ENCODE measurements around the gene ME3.

Gene ME3

GRCh38 chr11:86487671-86488070, 184.7 kb downstream of the ME3 start:
- DNase-seq (ENCODE audit: low spot score): no peak

GRCh38 chr11:86486261-86487030, 186.0 kb downstream of the ME3 start:
- no peak for DNase-seq (ENCODE audit: low spot score)

GRCh38 chr11:86484795-86485166, 187.6 kb downstream of the ME3 start:
- DNase-seq (ENCODE audit: low spot score): no peak

DNA sequence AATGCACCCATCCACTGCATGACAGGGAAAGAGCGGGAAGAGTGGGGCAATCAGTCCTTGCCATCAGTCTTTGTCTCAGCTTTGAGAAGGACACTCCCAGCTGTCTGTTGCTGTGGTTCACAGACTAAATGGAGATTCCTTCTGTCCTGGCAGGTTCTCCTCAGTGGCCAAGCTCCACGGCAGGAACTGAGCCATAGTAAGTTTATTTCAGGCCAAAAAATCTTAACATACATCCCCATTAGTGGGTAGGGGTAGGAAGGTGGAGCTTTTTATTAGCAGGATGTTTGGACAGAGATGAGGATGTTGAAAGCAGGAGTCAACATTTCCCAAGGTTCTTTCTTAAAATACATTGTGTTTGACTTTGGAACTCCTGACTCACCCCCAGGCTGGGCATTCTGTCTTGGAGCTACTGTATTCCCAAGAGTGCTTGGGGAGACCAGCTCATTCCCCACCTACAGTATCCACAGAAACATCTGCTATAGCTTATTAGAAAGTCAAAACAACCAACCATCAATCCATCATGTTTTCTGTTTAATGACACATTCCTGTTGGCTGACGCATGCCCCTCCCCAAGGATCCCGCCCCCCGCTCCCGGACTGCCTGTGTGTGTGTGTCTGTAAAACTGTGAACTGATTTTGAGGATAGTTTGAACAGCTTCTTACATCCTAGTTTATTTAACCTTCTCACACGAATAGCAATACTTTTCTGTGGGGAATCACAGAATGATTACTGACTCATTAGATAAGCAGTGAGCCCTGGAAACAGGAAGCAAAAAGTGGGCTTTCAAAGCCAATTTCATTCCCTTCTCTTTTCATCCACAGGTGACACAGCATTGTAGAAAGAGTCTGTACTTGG, 188.2 kb downstream of the ME3 start:
- no peak for DNase-seq (ENCODE audit: low spot score)

- DNase-seq (ENCODE audit: low spot score): no peak
Measured at GRCh38 chr11:86483610-86483939, 188.8 kb downstream of the ME3 start.

GRCh38 chr11:86482692-86483091, 189.7 kb downstream of the ME3 start:
- DNase-seq (ENCODE audit: low spot score): no peak

GRCh38 chr11:86481399-86481798, 191.0 kb downstream of the ME3 start:
- no peak for DNase-seq (ENCODE audit: low spot score)

DNA sequence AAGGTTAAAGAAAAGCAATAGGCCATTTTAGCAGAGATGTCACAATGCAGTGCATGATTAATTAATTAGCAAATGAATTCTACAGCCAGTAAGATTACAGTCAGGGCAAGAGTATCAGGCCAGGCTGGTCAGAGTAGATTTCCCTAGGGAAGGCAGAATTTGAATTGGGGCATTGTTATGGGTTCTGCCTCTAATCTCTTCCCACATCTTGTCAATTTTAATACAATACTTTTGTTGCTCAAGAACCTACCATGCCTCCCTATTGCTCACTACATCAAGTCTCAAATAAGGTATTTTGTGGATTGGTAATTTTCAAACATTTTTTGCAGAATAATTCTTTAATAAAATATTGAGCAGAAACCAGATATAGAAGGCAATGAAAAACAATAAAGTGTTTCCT, 194.1 kb downstream of the ME3 start:
- no peak for DNase-seq (ENCODE audit: low spot score)

DNA sequence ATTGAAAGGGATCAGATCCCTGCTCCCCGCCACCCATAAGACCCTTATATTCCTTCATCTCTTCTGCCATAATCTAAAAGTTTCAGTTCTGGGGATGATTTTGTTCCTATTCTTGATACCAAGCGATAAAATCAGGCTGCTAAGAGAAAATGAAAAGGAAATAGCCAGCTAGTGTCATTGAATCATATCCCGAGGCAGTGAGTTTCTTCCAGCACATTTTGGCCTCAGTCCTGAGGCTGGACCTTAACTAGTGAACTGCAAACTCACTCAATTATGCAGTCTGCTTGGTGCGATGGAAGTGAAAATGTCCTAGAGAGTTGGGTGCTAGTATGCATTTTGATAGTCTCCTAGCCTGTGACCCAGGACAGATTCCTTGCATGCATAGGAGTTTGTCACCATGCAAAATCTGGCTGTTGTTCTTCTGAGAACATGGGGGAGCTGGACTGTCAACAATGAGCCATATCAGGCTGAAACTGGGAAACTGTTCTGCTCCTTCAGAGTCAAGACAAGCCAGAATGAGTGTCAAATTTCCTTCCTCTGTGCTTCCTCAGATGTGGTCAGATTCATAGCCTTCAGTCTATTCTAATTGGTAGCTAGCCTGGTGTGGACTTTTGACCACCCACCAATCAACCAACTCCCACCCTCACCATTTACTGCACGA, 194.8 kb downstream of the ME3 start:
- DNase-seq (ENCODE audit: low spot score): no peak

GRCh38 chr11:86476109-86476861, 196.1 kb downstream of the ME3 start:
- no peak for DNase-seq (ENCODE audit: low spot score)

- no peak for DNase-seq (ENCODE audit: low spot score)
Measured at GRCh38 chr11:86475027-86475426, 197.4 kb downstream of the ME3 start.

DNA sequence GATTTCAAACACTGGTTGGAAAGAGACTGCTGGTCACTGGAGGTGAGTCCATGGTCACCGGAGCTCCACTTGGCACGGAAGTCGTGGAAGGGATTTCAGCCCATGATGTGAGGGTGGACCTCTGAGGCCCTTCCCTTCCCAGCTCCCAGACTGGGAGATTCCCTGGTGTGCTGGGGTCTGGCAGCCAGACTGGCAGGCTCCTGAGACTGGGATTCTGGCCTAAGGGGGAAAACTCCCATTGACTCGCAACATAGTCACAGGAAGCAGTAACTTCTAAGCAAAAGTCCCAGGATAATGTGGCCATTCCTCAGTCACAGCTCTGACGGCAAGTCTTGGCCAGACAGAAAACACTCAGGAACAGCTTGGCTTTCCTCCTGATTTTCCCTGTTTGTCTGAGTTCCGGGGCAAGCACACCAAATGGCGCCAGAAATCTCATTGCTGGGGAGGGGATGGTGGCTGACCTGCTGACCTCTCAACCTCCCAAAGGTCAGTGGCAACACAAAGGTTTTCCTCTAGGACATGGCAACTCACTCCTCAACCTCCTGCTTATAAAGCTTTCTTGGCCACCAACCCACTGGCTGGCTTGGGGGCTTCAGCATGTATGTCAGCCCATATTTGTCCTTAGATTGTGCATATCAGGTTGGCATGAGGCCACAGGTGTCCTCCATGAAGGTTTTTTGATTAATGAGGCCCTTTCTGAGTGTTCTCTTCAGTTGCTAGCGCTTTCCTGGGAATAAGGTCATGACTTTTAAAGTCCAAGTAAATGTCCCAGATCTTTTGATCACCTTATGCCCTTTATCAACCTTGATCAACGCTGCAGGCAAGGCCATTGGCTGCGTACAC, 198.2 kb downstream of the ME3 start:
- DNase-seq (ENCODE audit: low spot score): no peak

- DNase-seq (ENCODE audit: low spot score): no peak
Measured at GRCh38 chr11:86469491-86470388, 202.7 kb downstream of the ME3 start.

GRCh38 chr11:86468169-86468568, 204.2 kb downstream of the ME3 start:
- DNase-seq (ENCODE audit: low spot score): no peak

DNA sequence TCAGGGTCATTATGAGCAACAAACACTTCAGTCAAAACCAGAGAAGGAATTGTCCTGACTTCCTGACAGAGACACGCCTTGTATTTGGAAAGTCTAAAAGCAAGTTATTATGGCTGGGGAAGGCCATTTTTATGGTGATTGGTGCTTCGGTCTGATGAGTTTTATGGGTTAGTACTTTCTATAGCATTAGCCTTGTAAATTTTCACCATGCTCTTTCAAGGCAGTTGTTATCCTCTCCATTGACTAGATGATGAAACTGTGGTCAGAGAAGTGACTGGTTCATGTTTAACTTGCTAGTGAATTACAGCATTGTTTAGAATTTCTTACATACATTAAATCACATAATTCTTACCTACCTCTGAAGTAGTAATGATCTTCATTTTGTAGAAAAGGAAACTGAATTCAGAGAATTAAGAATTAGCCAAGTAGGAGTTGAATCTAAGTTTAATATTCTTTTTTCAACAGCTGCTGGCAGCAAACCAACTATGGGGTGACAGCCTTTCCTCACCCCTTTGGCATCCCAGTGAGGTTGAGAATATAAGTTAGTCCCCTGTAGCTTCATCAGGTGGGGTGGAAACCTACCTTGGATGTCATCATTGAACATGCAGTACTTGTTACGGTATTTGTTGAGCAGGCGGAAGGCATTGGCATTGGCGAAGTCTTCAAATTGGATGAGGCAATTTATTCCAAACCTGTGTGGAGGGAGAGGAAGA, 207.8 kb downstream of the ME3 start:
- DNase-seq (ENCODE audit: low spot score): no peak

- no peak for DNase-seq (ENCODE audit: low spot score)
Measured at GRCh38 chr11:86463955-86464354, 208.5 kb downstream of the ME3 start.

DNA sequence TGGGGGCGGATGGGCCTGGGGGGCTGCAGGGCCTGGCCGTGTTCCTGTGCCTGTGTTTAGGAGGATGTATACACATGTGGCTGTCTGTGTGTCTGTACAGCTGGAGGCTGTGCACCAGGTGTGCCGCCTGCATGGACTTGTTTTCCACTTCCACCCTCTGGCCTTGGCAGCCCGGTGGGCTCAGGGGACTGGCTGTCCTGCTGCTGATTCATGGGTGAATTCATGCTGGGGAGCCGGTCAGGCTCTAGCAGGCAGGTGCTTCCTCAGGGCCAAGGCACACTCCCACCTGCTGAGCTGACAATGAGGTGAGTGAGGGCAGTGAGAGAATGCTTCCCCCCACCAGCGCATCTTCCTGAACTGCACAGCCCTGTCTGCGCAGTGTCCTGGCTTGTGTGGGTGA, 209.3 kb downstream of the ME3 start:
- DNase-seq (ENCODE audit: low spot score): no peak

- DNase-seq (ENCODE audit: low spot score): no peak
Measured at GRCh38 chr11:86461892-86462291, 210.5 kb downstream of the ME3 start.
